Measurements from ENCODE around the gene OR13A1.
"Not testable (repeated sequence)": the region's sequence is repeated elsewhere in the genome, so short reads cannot be mapped to it uniquely, and the experiment has no call there.

DNA sequence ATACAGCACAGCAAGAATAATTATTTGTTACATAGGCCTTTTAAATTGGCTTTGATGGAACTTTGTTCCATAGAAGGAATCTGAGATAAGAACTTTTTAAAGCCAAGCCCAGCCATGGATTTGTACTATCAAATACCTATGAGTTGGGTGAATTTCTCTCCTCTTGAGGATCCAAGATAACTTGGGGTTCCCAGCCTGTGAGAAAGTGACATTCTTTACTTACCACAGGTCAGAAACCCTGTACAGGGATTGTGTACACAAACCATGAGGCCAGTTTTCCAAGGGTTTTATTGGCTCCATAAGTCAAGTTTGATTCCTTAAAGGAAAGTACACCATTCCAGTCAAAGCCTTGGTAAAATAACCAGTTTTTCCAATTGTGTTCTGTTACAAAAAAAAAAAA is 39.3 kb downstream of the OR13A1 start:
- TF ChIP-seq, protein P1, sequence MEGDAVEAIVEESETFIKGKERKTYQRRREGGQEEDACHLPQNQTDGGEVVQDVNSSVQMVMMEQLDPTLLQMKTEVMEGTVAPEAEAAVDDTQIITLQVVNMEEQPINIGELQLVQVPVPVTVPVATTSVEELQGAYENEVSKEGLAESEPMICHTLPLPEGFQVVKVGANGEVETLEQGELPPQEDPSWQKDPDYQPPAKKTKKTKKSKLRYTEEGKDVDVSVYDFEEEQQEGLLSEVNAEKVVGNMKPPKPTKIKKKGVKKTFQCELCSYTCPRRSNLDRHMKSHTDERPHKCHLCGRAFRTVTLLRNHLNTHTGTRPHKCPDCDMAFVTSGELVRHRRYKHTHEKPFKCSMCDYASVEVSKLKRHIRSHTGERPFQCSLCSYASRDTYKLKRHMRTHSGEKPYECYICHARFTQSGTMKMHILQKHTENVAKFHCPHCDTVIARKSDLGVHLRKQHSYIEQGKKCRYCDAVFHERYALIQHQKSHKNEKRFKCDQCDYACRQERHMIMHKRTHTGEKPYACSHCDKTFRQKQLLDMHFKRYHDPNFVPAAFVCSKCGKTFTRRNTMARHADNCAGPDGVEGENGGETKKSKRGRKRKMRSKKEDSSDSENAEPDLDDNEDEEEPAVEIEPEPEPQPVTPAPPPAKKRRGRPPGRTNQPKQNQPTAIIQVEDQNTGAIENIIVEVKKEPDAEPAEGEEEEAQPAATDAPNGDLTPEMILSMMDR (IDR thresholded peaks at IDR 0.05; ENCODE audit: low read depth, low read length) = not testable (repeated sequence)
- TF ChIP-seq MAX (IDR thresholded peaks at IDR 0.05; ENCODE audit: low read depth, low read length) = not testable (repeated sequence)
